ENCODE results near the gene BCL2L12.

Gene BCL2L12

GRCh38 chr19:49642492-49643035 lies 23.2 kb upstream of the BCL2L12 start:
- DNase-seq = no peak

DNA sequence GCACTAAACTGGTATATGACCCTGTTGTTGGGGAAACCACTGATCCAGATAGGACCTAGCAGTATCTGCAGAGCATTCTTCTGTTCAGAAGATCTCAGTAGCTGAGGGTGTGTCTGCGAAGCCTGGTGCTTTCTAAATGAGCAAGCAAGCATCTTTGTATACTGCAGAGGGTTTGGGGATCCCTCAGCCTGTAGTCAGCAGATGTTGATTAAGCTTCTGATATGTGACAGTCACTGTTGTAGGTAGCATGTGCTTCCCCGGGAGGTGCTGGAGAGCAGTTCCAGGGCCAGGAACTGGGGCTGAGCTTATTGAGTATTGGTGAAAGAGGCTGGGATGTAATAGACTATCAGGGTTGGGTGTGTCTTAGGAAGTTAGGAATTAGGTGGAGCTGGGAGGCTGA lies 22.3 kb upstream of the BCL2L12 start:
- DNase-seq = no peak

- DNase-seq = no peak
These were observed 20.1 kb upstream of the BCL2L12 start for GRCh38 chr19:49645592-49645991.

GRCh38 chr19:49645995-49646394 lies 19.7 kb upstream of the BCL2L12 start:
- DNase-seq = no peak

DNA sequence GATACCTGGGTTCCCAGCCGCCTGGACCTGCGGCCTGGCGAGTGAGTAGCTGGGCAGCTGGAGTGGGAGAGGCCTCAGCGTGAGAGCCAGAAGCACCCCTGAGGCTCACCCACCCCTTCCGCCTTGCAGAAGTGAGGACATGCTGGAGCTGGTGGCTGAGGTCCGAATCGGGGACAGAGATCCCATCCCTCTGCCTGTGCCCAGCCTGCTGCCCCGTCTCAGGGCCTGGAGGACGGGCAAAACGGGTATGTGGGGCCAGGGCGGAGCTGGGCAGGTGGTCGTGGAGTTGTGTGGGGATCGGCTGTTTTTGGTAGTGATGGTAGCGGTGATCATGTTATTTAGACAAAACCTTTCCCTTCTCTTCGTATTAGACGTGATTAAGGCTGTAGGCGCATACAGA lies 19.1 kb upstream of the BCL2L12 start:
- no peak for DNase-seq

- no peak for DNase-seq
These were observed 14.5 kb upstream of the BCL2L12 start for GRCh38 chr19:49651029-49651819.

GRCh38 chr19:49651820-49652550 lies 13.7 kb upstream of the BCL2L12 start:
- no peak for DNase-seq

DNA sequence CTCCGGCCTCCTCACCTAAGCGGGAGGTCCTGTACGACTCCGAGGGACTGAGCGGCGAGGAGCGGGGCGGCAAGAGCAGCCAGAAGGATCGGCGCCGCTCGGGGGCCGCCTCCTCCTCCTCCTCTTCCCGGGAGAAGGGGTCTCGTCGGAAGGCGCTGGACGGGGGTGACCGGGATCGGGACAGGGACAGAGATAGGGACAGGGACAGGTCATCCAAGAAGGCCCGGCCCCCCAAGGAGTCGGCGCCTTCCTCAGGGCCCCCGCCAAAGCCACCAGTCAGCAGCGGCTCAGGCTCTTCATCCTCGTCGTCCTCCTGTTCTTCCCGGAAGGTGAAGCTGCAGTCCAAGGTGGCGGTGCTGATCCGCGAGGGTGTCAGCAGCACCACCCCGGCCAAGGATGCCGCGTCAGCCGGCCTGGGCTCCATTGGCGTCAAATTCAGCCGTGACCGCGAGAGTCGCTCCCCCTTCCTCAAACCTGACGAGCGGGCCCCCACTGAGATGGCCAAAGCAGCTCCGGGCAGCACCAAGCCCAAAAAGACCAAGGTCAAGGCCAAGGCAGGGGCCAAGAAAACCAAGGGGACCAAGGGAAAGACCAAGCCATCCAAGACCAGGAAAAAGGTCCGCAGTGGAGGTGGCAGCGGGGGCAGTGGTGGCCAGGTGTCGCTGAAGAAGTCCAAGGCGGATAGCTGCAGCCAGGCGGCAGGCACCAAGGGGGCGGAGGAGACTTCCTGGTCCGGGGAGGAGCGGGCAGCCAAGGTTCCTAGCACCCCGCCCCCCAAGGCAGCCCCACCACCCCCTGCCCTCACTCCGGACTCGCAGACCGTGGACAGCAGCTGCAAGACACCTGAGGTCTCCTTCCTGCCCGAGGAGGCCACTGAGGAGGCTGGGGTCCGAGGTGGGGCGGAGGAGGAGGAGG lies 12.9 kb upstream of the BCL2L12 start:
- no peak for DNase-seq

- DNase-seq = no peak
These were observed 12.3 kb upstream of the BCL2L12 start for GRCh38 chr19:49653466-49653806.

- DNase-seq = no peak
These were observed 11.2 kb upstream of the BCL2L12 start for GRCh38 chr19:49654581-49654980.

DNA sequence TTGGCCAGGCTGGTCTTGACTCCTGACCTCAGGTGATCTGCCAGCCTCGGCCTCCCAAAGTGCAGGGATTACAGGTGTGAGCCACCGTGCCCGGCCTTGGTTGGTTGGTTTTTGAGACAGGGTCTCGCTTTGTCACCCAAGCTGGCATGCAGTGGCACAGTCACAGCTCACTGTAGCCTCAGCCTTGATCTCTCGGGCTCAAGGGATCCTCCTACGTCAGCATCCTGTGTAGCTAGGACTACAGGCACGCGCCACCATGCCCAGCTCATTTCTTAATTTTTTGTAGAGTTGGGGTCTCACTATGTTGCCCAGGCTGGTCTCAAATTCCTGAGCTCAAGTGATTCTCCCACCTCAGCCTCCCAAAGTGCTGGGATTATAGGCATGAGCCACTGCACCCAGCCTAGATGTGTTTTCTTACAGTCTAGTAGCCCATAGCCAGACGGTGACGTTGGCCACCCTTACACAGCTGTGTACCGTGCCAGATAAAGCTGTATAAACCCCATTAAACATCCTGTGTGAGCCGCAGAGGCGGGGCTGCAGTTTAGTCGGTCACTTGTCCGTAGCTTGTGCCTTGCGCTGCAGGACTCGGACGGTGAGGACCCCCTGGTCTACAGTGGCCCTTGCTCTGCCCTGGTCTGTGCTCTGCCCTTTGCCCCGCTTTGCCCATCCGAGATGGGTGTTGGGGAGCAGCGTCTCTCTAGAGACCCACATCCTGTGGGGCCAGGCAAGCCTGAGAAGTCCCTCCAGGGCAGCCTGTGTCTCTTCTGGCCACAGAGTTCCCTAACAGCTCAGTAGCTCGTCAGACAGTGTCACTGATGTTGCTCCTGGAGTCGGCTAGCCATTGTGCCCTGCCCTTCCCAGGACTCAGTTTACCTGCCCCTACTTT lies 9.9 kb upstream of the BCL2L12 start:
- DNase-seq = no peak

- DNase-seq = no peak
These were observed 9.2 kb upstream of the BCL2L12 start for GRCh38 chr19:49656456-49657109.

- DNase-seq = no peak
These were observed 8.1 kb upstream of the BCL2L12 start for GRCh38 chr19:49657493-49658138.

- DNase-seq = no peak
These were observed 7.6 kb upstream of the BCL2L12 start for GRCh38 chr19:49658139-49658517.

DNA sequence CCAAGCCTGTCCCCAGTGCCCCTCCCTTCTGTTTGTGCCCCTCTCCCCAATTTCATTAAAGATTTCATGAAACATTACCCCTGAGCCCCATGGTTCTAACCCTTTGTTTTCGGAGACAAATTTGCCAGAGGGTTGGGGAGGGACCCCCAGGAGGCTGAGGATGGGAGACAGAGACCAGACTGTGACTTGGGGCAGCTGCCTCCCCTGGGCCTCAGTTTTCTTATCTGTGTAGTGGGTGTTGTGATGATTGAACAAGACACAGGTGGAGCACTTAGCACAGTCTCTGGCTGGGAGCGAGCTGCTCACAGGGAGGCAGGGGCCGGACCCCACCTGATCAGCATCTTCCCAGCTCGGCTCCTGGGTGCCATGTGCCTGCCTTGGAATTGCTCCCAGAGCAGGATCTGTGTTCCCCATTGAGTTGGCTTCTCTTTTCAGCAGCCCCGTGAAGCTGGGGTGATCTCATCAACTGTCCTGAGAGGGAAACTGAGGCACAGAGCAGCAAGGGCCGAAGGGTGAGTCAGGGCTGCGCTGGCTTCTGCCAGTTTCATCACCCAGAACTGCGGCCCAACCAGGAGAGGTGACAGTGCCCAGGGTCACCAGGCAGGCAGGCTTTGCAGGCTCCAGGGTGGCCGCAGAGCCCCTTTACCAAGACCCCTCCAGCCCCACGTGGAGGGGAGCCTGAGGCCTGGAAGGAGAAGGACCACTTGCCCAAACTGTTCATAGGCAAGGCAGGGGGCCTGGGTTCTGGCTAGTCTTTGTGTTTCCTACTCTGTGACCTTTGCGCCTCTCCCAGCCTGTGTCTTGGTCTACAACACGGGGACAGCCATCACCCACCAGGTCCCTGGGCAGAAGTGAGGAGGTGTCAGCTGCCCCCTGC lies 6.9 kb upstream of the BCL2L12 start:
- DNase-seq = no peak

DNA sequence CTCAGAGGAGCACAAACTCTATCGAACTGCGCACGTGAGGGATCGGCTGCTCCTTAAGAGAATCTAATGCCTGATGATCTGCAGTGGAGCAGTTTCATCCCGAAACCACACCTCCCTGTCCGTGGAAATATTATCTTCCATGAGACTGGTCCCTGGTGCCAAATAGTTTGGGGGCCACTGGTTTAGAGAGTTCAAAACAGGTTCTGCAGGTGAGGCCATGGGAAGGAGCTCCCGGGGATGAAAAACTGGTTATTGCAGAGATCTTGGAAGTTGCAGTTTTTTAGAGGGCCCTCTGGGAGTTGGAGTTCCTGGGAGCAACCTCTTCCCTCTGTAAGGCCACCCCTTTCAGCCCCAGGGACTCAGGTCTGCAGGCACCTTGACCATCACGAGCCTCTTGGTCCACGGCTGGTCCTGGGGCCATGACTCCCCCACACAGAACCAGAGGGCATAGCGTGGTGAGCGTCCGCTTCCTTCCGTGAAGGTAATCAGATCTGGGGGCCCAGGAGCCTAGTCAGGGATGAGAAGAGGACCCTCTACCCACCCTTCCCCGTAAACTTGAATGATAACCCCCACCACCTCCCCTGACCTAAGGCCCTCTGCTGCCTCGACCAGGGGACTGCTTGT lies 5.3 kb upstream of the BCL2L12 start:
- no peak for DNase-seq

GRCh38 chr19:49662011-49662410 lies 3.7 kb upstream of the BCL2L12 start:
- no peak for DNase-seq

DNA sequence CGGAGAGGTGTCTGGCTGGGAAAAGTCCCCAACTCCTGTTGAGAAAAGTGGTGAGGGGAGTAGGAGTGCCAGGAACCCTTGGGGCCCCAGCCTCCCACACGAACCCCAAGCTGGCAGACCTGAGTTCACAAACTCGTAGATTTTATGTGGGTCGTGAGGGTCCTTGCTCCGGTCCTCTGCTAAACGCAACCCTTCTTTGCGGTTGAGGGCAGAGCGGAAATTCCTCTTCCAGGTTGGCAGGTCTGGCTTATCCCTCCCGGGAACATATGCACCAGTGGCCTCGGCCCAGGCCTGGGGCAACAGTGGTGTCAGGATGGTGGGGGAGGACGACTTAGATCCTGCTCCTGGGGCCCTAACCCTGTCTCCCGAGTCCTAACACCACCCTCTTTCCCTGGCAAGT lies 2.5 kb upstream of the BCL2L12 start:
- DNase-seq = no peak
